Breast epithelium (tissue), 4 donors: ENCODE results near the gene OR2T8. TPM values are rescaled to one million over a fixed set of nuclear protein-coding genes. Genes with fewer than 3 reads are reported as not detected.

Experiments used
- DNase-seq, 2 donors: peaks; one replicate each; pipeline ENCODE4 v3.0.0-alpha.2; 2019; ENCODE audit warnings: low spot score in 2 of 2
- H3K27ac ChIP-seq, 2 donors: fragments of 200-600 bp; sonication (generic) in 1 of 2; one replicate each; pipeline ENCODE4 v1.5.1; 2016 to 2019; ENCODE audit warnings: mild to moderate bottlenecking in 1 of 2
- H3K27me3 ChIP-seq, 2 donors: fragments of 200-600 bp; sonication (generic) in 1 of 2; one replicate each; pipeline versions ENCODE4 v1.5.1 to v1.6.0; 2017 to 2019; ENCODE audit warnings: control low read depth in 1 of 2, mild to moderate bottlenecking in 1 of 2
- H3K36me3 ChIP-seq: fragments of 200-600 bp; one replicate; pipeline ENCODE4 v1.5.1; 2019
- H3K4me1 ChIP-seq, 2 donors: fragments of 200-600 bp; sonication (generic); one replicate each; pipeline ENCODE4 v1.5.1; 2016 to 2019; ENCODE audit warnings: control low read depth in 1 of 2
- H3K4me3 ChIP-seq, 3 donors: fragments of 200-600 bp; sonication (generic); 1 replicate in 2 of 3; 2 replicates in 1 of 3; pipeline ENCODE4 v1.5.1; 2016 to 2019; ENCODE audit warnings: mild to moderate bottlenecking in 3 of 3, moderate library complexity in 2 of 3
- H3K9me3 ChIP-seq, 2 donors: fragments of 200-600 bp; sonication (generic) in 1 of 2; one replicate each; pipeline ENCODE4 v1.5.1; 2016 to 2019; ENCODE audit warnings: control low read depth in 1 of 2
- CTCF ChIP-seq, 3 donors: fragments of 450-650 bp; IDR thresholded peaks; one replicate each; pipeline ENCODE4 v1.5.1; 2016 to 2017; ENCODE audit warnings: antibody characterized with exemption in 3 of 3, mild to moderate bottlenecking in 3 of 3, moderate library complexity in 3 of 3
- POLR2A ChIP-seq: fragments of 450-650 bp; IDR thresholded peaks from one replicate; pipeline ENCODE4 v1.6.1; 2016; ENCODE audit warnings: antibody characterized with exemption, mild to moderate bottlenecking, moderate library complexity
- POLR2AphosphoS5 ChIP-seq, 3 donors: sonication (generic); formaldehyde crosslinking; IDR thresholded peaks; one replicate each; pipeline ENCODE4 v1.6.1; 2017; ENCODE audit warnings: antibody characterized with exemption in 3 of 3
- intact Hi-C: fragments of 100-400 bp; cut with DNase I; formaldehyde crosslinking; loops from one replicate; pipeline ENCODE4 v1.15.1; 2023; ENCODE audit warnings: low total_unique reads
- total RNA-seq, 3 donors: library from RNA; depleted of rRNA; stranded (reverse); fragments of >200 nt; gene quantifications; one replicate each; pipeline ENCODE4 v1.1.0, GENCODE V29; 2016

Gene OR2T8
- total RNA-seq, 3 donors from 2014 or later: not detected

GRCh38 chr1:247913786-247914185 lies 6.3 kb upstream of the OR2T8 start:
- no peaks in the 10 kb centered on the region for H3K27me3 ChIP-seq
- no peaks in the 10 kb centered on the region for H3K36me3 ChIP-seq
- TF ChIP-seq CTCF (IDR thresholded peaks at IDR 0.05) (no peak), POLR2A (no peak), POLR2AphosphoS5 (IDR thresholded peaks at IDR 0.05) (no peak)
- H3K4me3 ChIP-seq: no peak overlapping the region
- H3K9me3 ChIP-seq: no peaks in the 10 kb centered on the region
- no peaks in the 10 kb centered on the region for H3K4me1 ChIP-seq
- DNase-seq: no peak
- intact Hi-C loops: no loop called here
- H3K27ac ChIP-seq: no peak overlapping the region

- Histone ChIP-seq H3K36me3 (no peaks in the 10 kb centered on the region), H3K9me3 (no peaks in the 10 kb centered on the region), H3K27me3 (no peaks in the 10 kb centered on the region), H3K27ac (no peak overlapping the region), H3K4me3 (no peak overlapping the region), H3K4me1 (no peaks in the 10 kb centered on the region)
- TF ChIP-seq CTCF (IDR thresholded peaks at IDR 0.05): no peak
- no peak for TF ChIP-seq POLR2AphosphoS5 (IDR thresholded peaks at IDR 0.05)
- TF ChIP-seq POLR2A: no peak
- intact Hi-C loops: no loop called here
- no peak for DNase-seq
Measured at GRCh38 chr1:247914941-247915662, 5.0 kb upstream of the OR2T8 start.

GRCh38 chr1:247923941-247924340 lies 3.9 kb downstream of the OR2T8 start:
- no peak for TF ChIP-seq POLR2AphosphoS5 (IDR thresholded peaks at IDR 0.05)
- TF ChIP-seq POLR2A: no peak
- TF ChIP-seq CTCF (IDR thresholded peaks at IDR 0.05): no peak
- no peak for DNase-seq
- H3K27me3 ChIP-seq: no peaks in the 10 kb centered on the region
- H3K36me3 ChIP-seq: no peaks in the 10 kb centered on the region
- no peak overlapping the region for H3K4me3 ChIP-seq
- intact Hi-C loops: no loop called here
- no peak overlapping the region for H3K27ac ChIP-seq
- H3K9me3 ChIP-seq: no peaks in the 10 kb centered on the region
- no peaks in the 10 kb centered on the region for H3K4me1 ChIP-seq

GRCh38 chr1:247924868-247925267 lies 4.8 kb downstream of the OR2T8 start, which contains the start of gene OR2AJ1:
Gene OR2AJ1 (plus strand): TSS chr1:247924889. CDS start chr1:247933769, 8,880 bp downstream.
- Histone ChIP-seq H3K36me3 (no peaks in the 10 kb centered on the region), H3K27ac (no peak within 1 kb of the TSS), H3K9me3 (no peaks in the 10 kb centered on the region), H3K4me1 (no peaks in the 10 kb centered on the region), H3K4me3 (no peak within 1 kb of the TSS), H3K27me3 (no peaks in the 10 kb centered on the region)
- no peak for DNase-seq
- TF ChIP-seq POLR2A (no peak), CTCF (IDR thresholded peaks at IDR 0.05) (no peak), POLR2AphosphoS5 (IDR thresholded peaks at IDR 0.05) (no peak)
- intact Hi-C loops: no loop called here

- Histone ChIP-seq H3K27me3 (no peaks in the 10 kb centered on the region), H3K4me1 (no peaks in the 10 kb centered on the region), H3K27ac (no peak overlapping the region), H3K4me3 (no peak overlapping the region), H3K9me3 (peaks cover 3 to 11% of the 10 kb centered on the region in 2 donors), H3K36me3 (no peaks in the 10 kb centered on the region)
- intact Hi-C loops: no loop called here
- TF ChIP-seq POLR2AphosphoS5 (IDR thresholded peaks at IDR 0.05): no peak
- no peak for TF ChIP-seq CTCF (IDR thresholded peaks at IDR 0.05)
- TF ChIP-seq POLR2A: no peak
- no peak for DNase-seq
Measured at GRCh38 chr1:247933989-247934388, 13.9 kb downstream of the OR2T8 start.
